ENCODE data around the gene PSPH. TPM values are rescaled to one million over a fixed set of nuclear protein-coding genes. Genes with fewer than 3 reads are reported as not detected.
"Not testable (repeated sequence)": the region's sequence is repeated elsewhere in the genome, so short reads cannot be mapped to it uniquely, and the experiment has no call there.

The PSPH gene
- total RNA-seq, 6 experiments from 2014 or later: 20.3 to 27.1 (median 21.8) TPM

GRCh38 chr7:56023500-56023899 is 27.7 kb downstream of the PSPH start:
- Mint-ChIP-seq H3K36me3 (ENCODE audit: low read depth) (peaks cover 9% of the 10 kb centered on the region; the same call in 1 of the 2 replicates), H3K27me3 (ENCODE audit: insufficient read depth) (peaks cover 5% of the 10 kb centered on the region), H3K27ac (no peak overlapping the region), H3K9me3 (no peaks in the 10 kb centered on the region), H3K4me3 (no peak overlapping the region), H3K4me1 (ENCODE audit: low read depth) (no peaks in the 10 kb centered on the region)
- TF ChIP-seq CTCF (IDR thresholded peaks at IDR 0.05): no peak
- DNase-seq: no peak

GRCh38 chr7:56019501-56019900 is 31.7 kb downstream of the PSPH start:
- Mint-ChIP-seq H3K27ac (no peak overlapping the region), H3K36me3 (ENCODE audit: low read depth) (0 out of 2 replicates have a peak, but pooled peaks cover 9% of the 10 kb centered on the region), H3K27me3 (ENCODE audit: insufficient read depth) (no peaks in the 10 kb centered on the region; the same call in 1 of the 2 replicates), H3K4me3 (no peak overlapping the region), H3K4me1 (ENCODE audit: low read depth) (no peaks in the 10 kb centered on the region), H3K9me3 (no peaks in the 10 kb centered on the region)
- DNase-seq: no peak
- TF ChIP-seq CTCF (IDR thresholded peaks at IDR 0.05): no peak

- H3K36me3 Mint-ChIP-seq (ENCODE audit: low read depth); H3K4me3 Mint-ChIP-seq; H3K27ac Mint-ChIP-seq; H3K9me3 Mint-ChIP-seq; H3K27me3 Mint-ChIP-seq (ENCODE audit: insufficient read depth); DNase-seq; H3K4me1 Mint-ChIP-seq (ENCODE audit: low read depth): not testable (repeated sequence)
Observed at GRCh38 chr7:56017015-56017414, 34.2 kb downstream of the PSPH start.

- TF ChIP-seq CTCF (IDR thresholded peaks at IDR 0.05): no peak
- H3K36me3 Mint-ChIP-seq (ENCODE audit: low read depth): no peaks in the 10 kb centered on the region; the same call in 1 of the 2 replicates
- H3K27me3 Mint-ChIP-seq (ENCODE audit: insufficient read depth): no peaks in the 10 kb centered on the region
- H3K4me3 Mint-ChIP-seq: no peak overlapping the region
- no peak overlapping the region for H3K27ac Mint-ChIP-seq
- no peaks in the 10 kb centered on the region for H3K9me3 Mint-ChIP-seq
- peaks cover 9% of the 10 kb centered on the region; the same call in 1 of the 2 replicates for H3K4me1 Mint-ChIP-seq (ENCODE audit: low read depth)
- no peak for DNase-seq
Observed at GRCh38 chr7:56009695-56010094, 41.5 kb downstream of the PSPH start.

GRCh38 chr7:56007891-56008290 is 43.4 kb downstream of the PSPH start:
- no peak for TF ChIP-seq CTCF (IDR thresholded peaks at IDR 0.05)
- Mint-ChIP-seq H3K36me3 (ENCODE audit: low read depth) (no peaks in the 10 kb centered on the region), H3K4me3 (no peak overlapping the region), H3K9me3 (no peaks in the 10 kb centered on the region), H3K27me3 (ENCODE audit: insufficient read depth) (no peaks in the 10 kb centered on the region), H3K4me1 (ENCODE audit: low read depth) (peaks cover 9% of the 10 kb centered on the region; the same call in 1 of the 2 replicates), H3K27ac (no peak overlapping the region)
- DNase-seq: no peak

GRCh38 chr7:56007167-56007652 is 44.0 kb downstream of the PSPH start:
- H3K27ac Mint-ChIP-seq: no peak overlapping the region
- no peak overlapping the region for H3K4me3 Mint-ChIP-seq
- H3K36me3 Mint-ChIP-seq (ENCODE audit: low read depth): no peaks in the 10 kb centered on the region
- TF ChIP-seq CTCF (IDR thresholded peaks at IDR 0.05): no peak
- DNase-seq: no peak
- no peaks in the 10 kb centered on the region for H3K27me3 Mint-ChIP-seq (ENCODE audit: insufficient read depth)
- H3K4me1 Mint-ChIP-seq (ENCODE audit: low read depth): peaks cover 9% of the 10 kb centered on the region; the same call in 1 of the 2 replicates
- H3K9me3 Mint-ChIP-seq: no peaks in the 10 kb centered on the region
